Skeletal muscle tissue (tissue), 5 donors: Measurements from ENCODE around the gene MED31. TPM values are rescaled to one million over a fixed set of nuclear protein-coding genes. Genes with fewer than 3 reads are reported as not detected.
"Not testable (repeated sequence)": the region's sequence is repeated elsewhere in the genome, so short reads cannot be mapped to it uniquely, and the experiment has no call there.

Experiments
- H3K27ac ChIP-seq: one replicate; pipeline ENCODE4 v1.7.0; 2013; ENCODE audit warnings: mild to moderate bottlenecking, low read depth, low read length, inconsistent platforms
- H3K27me3 ChIP-seq, 3 donors: one replicate each; pipeline ENCODE4 v1.7.0; 2013; ENCODE audit warnings: low read length in 3 of 3; ENCODE audit not compliant: control insufficient read depth in 3 of 3, insufficient read depth in 3 of 3
- H3K36me3 ChIP-seq, 3 donors: one replicate each; pipeline ENCODE4 v1.7.0; 2013; ENCODE audit warnings: low read length in 3 of 3; ENCODE audit not compliant: control insufficient read depth in 3 of 3, insufficient read depth in 3 of 3
- H3K4me1 ChIP-seq, 3 donors: one replicate each; pipeline ENCODE4 v1.7.0; 2013; ENCODE audit warnings: low read length in 3 of 3, mild to moderate bottlenecking in 3 of 3; ENCODE audit not compliant: control insufficient read depth in 3 of 3, insufficient read depth in 3 of 3
- H3K4me3 ChIP-seq, 3 donors: one replicate each; pipeline ENCODE4 v1.7.0; 2013; ENCODE audit warnings: low read length in 3 of 3
- H3K9ac ChIP-seq, 3 donors: one replicate each; pipeline ENCODE4 v1.7.0; 2013; ENCODE audit warnings: low read length in 3 of 3, mild to moderate bottlenecking in 3 of 3, moderate library complexity in 2 of 3, low read depth in 1 of 3
- H3K9me3 ChIP-seq, 3 donors: one replicate each; pipeline ENCODE4 v1.7.0; 2013; ENCODE audit warnings: low read length in 3 of 3; ENCODE audit not compliant: control insufficient read depth in 3 of 3
- small RNA-seq: library from RNA; depleted of rRNA; stranded (forward); fragments of <200 nt; gene quantifications from one replicate; pipeline ENCODE3, GENCODE V24; 2014
- total RNA-seq: library from RNA; depleted of rRNA; stranded (reverse); fragments of >200 nt; gene quantifications from one replicate; pipeline ENCODE4 v1.2.3, GENCODE V29; 2014
- donor health status: Osteomylitis.

MED31 gene
- total RNA-seq, 1 donor from 2014 or later = 3.1 TPM

- Histone ChIP-seq H3K9me3 (no peaks in the 10 kb centered on the region), H3K4me3 (no peak overlapping the region), H3K4me1 (peaks cover under 1 to 5% (median 2%) of the 10 kb centered on the region in 3 donors), H3K27me3 (no peaks in the 10 kb centered on the region), H3K9ac (no peak overlapping the region), H3K36me3 (peaks cover 2 to 38% (median 27%) of the 10 kb centered on the region in 3 donors), H3K27ac (no peak overlapping the region)
Observed at GRCh38 chr17:6603744-6604325, 47.6 kb downstream of the MED31 start.

GRCh38 chr17:6602141-6602540 is 49.3 kb downstream of the MED31 start:
- Histone ChIP-seq H3K27ac (no peak overlapping the region), H3K36me3 (peaks cover 0 to 24% (median 19%) of the 10 kb centered on the region in 3 donors), H3K27me3 (no peaks in the 10 kb centered on the region), H3K9me3 (no peaks in the 10 kb centered on the region), H3K4me1 (peaks cover 4 to 13% (median 9%) of the 10 kb centered on the region in 3 donors), H3K9ac (no peak overlapping the region), H3K4me3 (no peak overlapping the region)

- Histone ChIP-seq H3K9ac (no peak overlapping the region), H3K4me1 (peaks cover 4 to 13% (median 9%) of the 10 kb centered on the region in 3 donors), H3K4me3 (no peak overlapping the region), H3K27me3 (no peaks in the 10 kb centered on the region), H3K9me3 (no peaks in the 10 kb centered on the region), H3K27ac (no peak overlapping the region), H3K36me3 (peaks cover 9 to 19% (median 15%) of the 10 kb centered on the region in 3 donors)
Observed at GRCh38 chr17:6599364-6599763, 52.0 kb downstream of the MED31 start.

- no peak overlapping the region for H3K27ac ChIP-seq
- no peak overlapping the region for H3K9ac ChIP-seq
- H3K4me3 ChIP-seq = no peak overlapping the region
- H3K4me1 ChIP-seq = peaks cover 4 to 13% (median 9%) of the 10 kb centered on the region in 3 donors
- no peaks in the 10 kb centered on the region for H3K27me3 ChIP-seq
- no peaks in the 10 kb centered on the region for H3K9me3 ChIP-seq
- peaks cover 9 to 23% (median 17%) of the 10 kb centered on the region in 3 donors for H3K36me3 ChIP-seq
Observed at GRCh38 chr17:6597727-6598126, 53.7 kb downstream of the MED31 start.

- Histone ChIP-seq H3K9ac (no peak overlapping the region), H3K4me1 (peaks cover 4 to 13% (median 9%) of the 10 kb centered on the region in 3 donors), H3K36me3 (peaks cover 9 to 23% (median 17%) of the 10 kb centered on the region in 3 donors), H3K27ac (no peak overlapping the region), H3K4me3 (no peak overlapping the region), H3K9me3 (no peaks in the 10 kb centered on the region), H3K27me3 (no peaks in the 10 kb centered on the region)
Observed at GRCh38 chr17:6596941-6597340, 54.5 kb downstream of the MED31 start.

- H3K36me3 ChIP-seq = peaks cover 9 to 26% (median 17%) of the 10 kb centered on the region in 3 donors
- H3K4me1 ChIP-seq = peaks cover 4 to 13% (median 9%) of the 10 kb centered on the region in 3 donors
- no peak overlapping the region for H3K4me3 ChIP-seq
- H3K9me3 ChIP-seq = no peaks in the 10 kb centered on the region
- no peak overlapping the region for H3K9ac ChIP-seq
- no peak overlapping the region for H3K27ac ChIP-seq
- no peaks in the 10 kb centered on the region for H3K27me3 ChIP-seq
Observed at GRCh38 chr17:6596511-6596910, 54.9 kb downstream of the MED31 start.

- H3K36me3 ChIP-seq = peaks cover 9 to 26% (median 17%) of the 10 kb centered on the region in 3 donors
- peaks cover 4 to 13% (median 9%) of the 10 kb centered on the region in 3 donors for H3K4me1 ChIP-seq
- H3K4me3 ChIP-seq = no peak overlapping the region
- H3K9me3 ChIP-seq = no peaks in the 10 kb centered on the region
- H3K27me3 ChIP-seq = no peaks in the 10 kb centered on the region
- H3K27ac ChIP-seq = no peak overlapping the region
- no peak overlapping the region for H3K9ac ChIP-seq
Observed at GRCh38 chr17:6596081-6596480, 55.3 kb downstream of the MED31 start.

GRCh38 chr17:6593371-6593770 is 58.0 kb downstream of the MED31 start:
- H3K36me3 ChIP-seq = peaks cover 18 to 34% (median 34%) of the 10 kb centered on the region in 3 donors
- H3K4me1 ChIP-seq, H3K4me3 ChIP-seq, H3K9me3 ChIP-seq, H3K27ac ChIP-seq, H3K27me3 ChIP-seq, H3K9ac ChIP-seq: not testable (repeated sequence)

Small RNA genes within 50 kb of the gene (small RNA-seq; reads per million reads assigned to genes)
- gene MIR4520-1 (not detected), gene RNA5SP435 (not detected)

Other genes starting within 250 kb of the MED31 start
- not detected for gene AIPL1, start 216.5 kb downstream of the MED31 start, total RNA-seq
- 6.3 TPM for gene PIMREG, start 207.2 kb downstream of the MED31 start, total RNA-seq
- gene PITPNM3, start 95.0 kb downstream of the MED31 start, total RNA-seq = 1.0 TPM
- 11.5 TPM for gene KIAA0753, start 10.9 kb downstream of the MED31 start, total RNA-seq
- gene TXNDC17, start 10.5 kb downstream of the MED31 start, total RNA-seq = 8.4 TPM
- gene C17orf100, start 157 bp upstream of the MED31 start, total RNA-seq = not detected
- gene SLC13A5, start 61.8 kb upstream of the MED31 start, total RNA-seq = not detected
- gene XAF1, start 104.4 kb upstream of the MED31 start, total RNA-seq = 7.3 TPM
- gene FBXO39, start 124.6 kb upstream of the MED31 start, total RNA-seq = under 0.01 TPM
- gene TEKT1, start 180.1 kb upstream of the MED31 start, total RNA-seq = not detected